SK-N-SH treated with all-trans-retinoic acid at 6 μM for 48 hours (cell line): ENCODE data around the gene THSD7A.

Source experiments
- ARNTL ChIP-seq: fragments of 450-650 bp; formaldehyde crosslinking; IDR thresholded peaks from 2 replicates; pipeline ENCODE4 v1.5.0; 2020; ENCODE audit warnings: low read depth, mild to moderate bottlenecking, moderate library complexity, borderline replicate concordance
- BACH2 ChIP-seq: fragments of 250-450 bp; sonication (Bioruptor Pico); IDR thresholded peaks from 2 replicates; pipeline ENCODE4 v1.9.0; 2021; ENCODE audit warnings: mild to moderate bottlenecking, borderline replicate concordance
- GLIS3 ChIP-seq: fragments of 250-450 bp; sonication (Bioruptor Pico); IDR thresholded peaks from 2 replicates; pipeline ENCODE4 v1.5.0; 2020; ENCODE audit warnings: mild to moderate bottlenecking, moderate library complexity
- SNAI2 ChIP-seq: fragments of 250-450 bp; sonication (Bioruptor Pico); IDR thresholded peaks from 2 replicates; pipeline ENCODE4 v1.5.0; 2020; ENCODE audit warnings: mild to moderate bottlenecking, moderate library complexity
- ZFP3 ChIP-seq: fragments of 250-450 bp; sonication (Bioruptor Pico); IDR thresholded peaks from 2 replicates; pipeline ENCODE4 v1.5.0; 2020; ENCODE audit warnings: mild to moderate bottlenecking, moderate library complexity
- TF ChIP-seq, protein P1 (sequence below): fragments of 250-450 bp; sonication (Bioruptor Pico); IDR thresholded peaks from 2 replicates; pipeline ENCODE4 v1.8.0; 2021; ENCODE audit warnings: low read depth, mild to moderate bottlenecking, moderate library complexity, borderline replicate concordance
- TF ChIP-seq, protein P2 (sequence below): fragments of 250-450 bp; sonication (Bioruptor Pico); IDR thresholded peaks from 2 replicates; pipeline ENCODE4 v1.8.0; 2020; ENCODE audit warnings: mild to moderate bottlenecking, moderate library complexity, borderline replicate concordance

DNA sequence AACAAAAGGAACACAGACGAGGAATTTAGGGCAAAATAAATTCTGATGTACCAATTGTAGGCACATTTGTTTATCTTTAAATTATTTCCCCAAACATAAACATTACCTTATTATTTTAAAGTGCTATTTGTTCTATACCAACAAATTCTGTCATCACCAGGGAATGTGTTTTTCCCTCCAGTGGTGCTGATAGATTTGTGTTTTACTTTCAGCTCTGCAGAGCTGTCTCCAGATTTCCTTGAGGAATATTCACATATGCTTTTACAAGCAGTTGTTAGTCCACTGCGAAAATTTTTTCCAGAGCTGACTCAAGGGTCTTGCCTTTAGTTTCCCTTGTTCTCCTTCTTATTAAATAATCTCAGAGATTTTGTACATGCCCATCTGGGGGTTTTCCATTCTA is 495.6 kb downstream of the THSD7A start:
- TF ChIP-seq, protein P1, sequence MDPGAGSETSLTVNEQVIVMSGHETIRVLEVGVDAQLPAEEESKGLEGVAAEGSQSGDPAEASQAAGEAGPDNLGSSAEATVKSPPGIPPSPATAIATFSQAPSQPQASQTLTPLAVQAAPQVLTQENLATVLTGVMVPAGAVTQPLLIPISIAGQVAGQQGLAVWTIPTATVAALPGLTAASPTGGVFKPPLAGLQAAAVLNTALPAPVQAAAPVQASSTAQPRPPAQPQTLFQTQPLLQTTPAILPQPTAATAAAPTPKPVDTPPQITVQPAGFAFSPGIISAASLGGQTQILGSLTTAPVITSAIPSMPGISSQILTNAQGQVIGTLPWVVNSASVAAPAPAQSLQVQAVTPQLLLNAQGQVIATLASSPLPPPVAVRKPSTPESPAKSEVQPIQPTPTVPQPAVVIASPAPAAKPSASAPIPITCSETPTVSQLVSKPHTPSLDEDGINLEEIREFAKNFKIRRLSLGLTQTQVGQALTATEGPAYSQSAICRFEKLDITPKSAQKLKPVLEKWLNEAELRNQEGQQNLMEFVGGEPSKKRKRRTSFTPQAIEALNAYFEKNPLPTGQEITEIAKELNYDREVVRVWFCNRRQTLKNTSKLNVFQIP (CRISPR knock-in tag): no peak
- TF ChIP-seq ZFP3 (CRISPR knock-in tag) (no peak), BACH2 (CRISPR knock-in tag) (no peak), ARNTL (CRISPR knock-in tag) (no peak), SNAI2 (CRISPR knock-in tag) (no peak), GLIS3 (CRISPR knock-in tag) (no peak)
- TF ChIP-seq, protein P2, sequence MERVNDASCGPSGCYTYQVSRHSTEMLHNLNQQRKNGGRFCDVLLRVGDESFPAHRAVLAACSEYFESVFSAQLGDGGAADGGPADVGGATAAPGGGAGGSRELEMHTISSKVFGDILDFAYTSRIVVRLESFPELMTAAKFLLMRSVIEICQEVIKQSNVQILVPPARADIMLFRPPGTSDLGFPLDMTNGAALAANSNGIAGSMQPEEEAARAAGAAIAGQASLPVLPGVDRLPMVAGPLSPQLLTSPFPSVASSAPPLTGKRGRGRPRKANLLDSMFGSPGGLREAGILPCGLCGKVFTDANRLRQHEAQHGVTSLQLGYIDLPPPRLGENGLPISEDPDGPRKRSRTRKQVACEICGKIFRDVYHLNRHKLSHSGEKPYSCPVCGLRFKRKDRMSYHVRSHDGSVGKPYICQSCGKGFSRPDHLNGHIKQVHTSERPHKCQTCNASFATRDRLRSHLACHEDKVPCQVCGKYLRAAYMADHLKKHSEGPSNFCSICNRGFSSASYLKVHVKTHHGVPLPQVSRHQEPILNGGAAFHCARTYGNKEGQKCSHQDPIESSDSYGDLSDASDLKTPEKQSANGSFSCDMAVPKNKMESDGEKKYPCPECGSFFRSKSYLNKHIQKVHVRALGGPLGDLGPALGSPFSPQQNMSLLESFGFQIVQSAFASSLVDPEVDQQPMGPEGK: no peak
